Measurements from ENCODE around the gene SIM2.

GRCh38 chr21:36703626-36704280, 4.8 kb downstream of the SIM2 start:
- TF ChIP-seq EZH2 (IDR thresholded peaks at IDR 0.05; ENCODE audit: insufficient read depth, poor library complexity, severe bottlenecking): peak; percentile 26
- 0 out of 2 replicates have a peak, but pooled peaks have one; percentile 38 for TF ChIP-seq EZH2phosphoT487 (IDR thresholded peaks at IDR 0.05; ENCODE audit: insufficient read depth, low read depth)

All from GM23248 (cell line).